D721Med (cell line): ENCODE data around the gene CACTIN.

Experiments
- DNase-seq: peaks from one replicate; pipeline ENCODE4 v3.0.0; 2011; ENCODE audit warnings: low spot score; ENCODE audit not compliant: insufficient read length
- FAIRE-seq: peaks from 2 replicates; lab custom pipeline; 2011; peaks lifted over from hg19 to GRCh38; lab: Jason Lieb, UNC
- CTCF ChIP-seq: IDR thresholded peaks from 2 replicates; pipeline ENCODE4 v1.5.1; 2012; ENCODE audit warnings: mild to moderate bottlenecking, control low read depth; ENCODE audit not compliant: insufficient read depth; ENCODE audit errors: missing control alignments

CACTIN gene

GRCh38 chr19:3613818-3614661, 12.6 kb downstream of the CACTIN start:
- DNase-seq = no peak
- no peak for FAIRE-seq
- no peak for TF ChIP-seq CTCF

- no peak for FAIRE-seq
Measured at GRCh38 chr19:3612901-3613741, 13.5 kb downstream of the CACTIN start.

GRCh38 chr19:3612330-3612729, 14.3 kb downstream of the CACTIN start:
- FAIRE-seq (no peak), DNase-seq (no peak)
- TF ChIP-seq CTCF = no peak

More at GRCh38 chr19:3612901-3613741, 13.5 kb downstream of the CACTIN start:
- no peak for TF ChIP-seq CTCF
- DNase-seq = no peak

- no peak for TF ChIP-seq CTCF
- no peak for FAIRE-seq
- no peak for DNase-seq
Measured at GRCh38 chr19:3611841-3612240, 14.7 kb downstream of the CACTIN start.

GRCh38 chr19:3610745-3611717, 15.6 kb downstream of the CACTIN start:
- FAIRE-seq = no peak
- no peak for TF ChIP-seq CTCF
- no peak for DNase-seq
